Keratinocyte (primary cell): ENCODE measurements around the gene BCL2L1. TPM values are rescaled to one million over a fixed set of nuclear protein-coding genes. Genes with fewer than 3 reads are reported as not detected.

Experiments
- DNase-seq: peaks from one replicate; pipeline ENCODE4 v3.0.0-alpha.2; 2011; ENCODE audit warnings: low read depth, missing footprints, low spot score
- FAIRE-seq: peaks from 2 replicates; lab custom pipeline; 2011; peaks lifted over from hg19 to GRCh38; lab: Jason Lieb, UNC
- H2AFZ ChIP-seq: 2 replicates; pipeline ENCODE4 v1.6.0; 2012; ENCODE audit warnings: low read length, control low read depth, inconsistent platforms; ENCODE audit not compliant: control insufficient read depth
- H3K27ac ChIP-seq: 2 replicates; pipeline ENCODE4 v1.5.1; 2011; ENCODE audit warnings: low read length; ENCODE audit not compliant: control insufficient read depth, insufficient read depth
- H3K27me3 ChIP-seq: 3 replicates; pipeline ENCODE4 v1.6.0; 2011; ENCODE audit warnings: low read length; ENCODE audit not compliant: control insufficient read depth, insufficient read depth; ENCODE audit errors: extremely low read depth
- H3K36me3 ChIP-seq, 2 experiments: 2 replicates in 1 of 2; 3 replicates in 1 of 2; pipeline ENCODE4 v1.5.1; 2011; ENCODE audit warnings: low read length in 2 of 2, mild to moderate bottlenecking in 1 of 2; ENCODE audit not compliant: control insufficient read depth in 2 of 2, insufficient read depth in 2 of 2; ENCODE audit errors: extremely low read depth in 1 of 2
- H3K4me1 ChIP-seq: 3 replicates; pipeline ENCODE4 v1.5.1; 2011; ENCODE audit warnings: low read length; ENCODE audit not compliant: control insufficient read depth, insufficient read depth; ENCODE audit errors: extremely low read depth
- H3K4me2 ChIP-seq: 3 replicates; pipeline ENCODE4 v1.6.0; 2011; ENCODE audit warnings: low read depth, low read length; ENCODE audit not compliant: control insufficient read depth, insufficient read depth; ENCODE audit errors: extremely low read depth
- H3K4me3 ChIP-seq, 3 experiments: fragments of 200-600 bp in 1 of 3; sonication (generic) in 1 of 3; 2 replicates in 2 of 3; 3 replicates in 1 of 3; pipeline ENCODE4 v1.5.1; 2011 to 2016; ENCODE audit warnings: low read length in 3 of 3, mild to moderate bottlenecking in 3 of 3, control low read depth in 2 of 3, inconsistent platforms in 1 of 3, low read depth in 1 of 3, mixed read lengths in 1 of 3, mixed run types in 1 of 3, moderate library complexity in 1 of 3; ENCODE audit not compliant: control insufficient read depth in 2 of 3, insufficient read depth in 2 of 3; ENCODE audit errors: extremely low read depth in 1 of 3
- H3K79me2 ChIP-seq: 2 replicates; pipeline ENCODE4 v1.6.0; 2012; ENCODE audit warnings: low read length; ENCODE audit not compliant: control insufficient read depth, insufficient read depth
- H3K9ac ChIP-seq: 3 replicates; pipeline ENCODE4 v1.6.0; 2011; ENCODE audit warnings: low read length; ENCODE audit not compliant: control insufficient read depth, insufficient read depth; ENCODE audit errors: extremely low read depth
- H3K9me1 ChIP-seq: 3 replicates; pipeline ENCODE4 v1.6.0; 2011; ENCODE audit warnings: low read length; ENCODE audit not compliant: control insufficient read depth, insufficient read depth; ENCODE audit errors: extremely low read depth
- H3K9me3 ChIP-seq: 2 replicates; pipeline ENCODE4 v1.5.1; 2012; ENCODE audit warnings: low read depth, low read length; ENCODE audit not compliant: control insufficient read depth
- H4K20me1 ChIP-seq: 3 replicates; pipeline ENCODE4 v1.6.0; 2011; ENCODE audit warnings: low read length; ENCODE audit not compliant: control insufficient read depth, insufficient read depth; ENCODE audit errors: extremely low read depth
- CTCF ChIP-seq, 3 experiments: IDR thresholded peaks in 1 of 3; conservative IDR thresholded peaks in 1 of 3; optimal IDR thresholded peaks in 1 of 3; 2 replicates in 2 of 3; 3 replicates in 1 of 3; pipeline versions ENCODE3 to v1.5.1; 2011; ENCODE audit warnings: low read length in 3 of 3, mild to moderate bottlenecking in 3 of 3, moderate library complexity in 2 of 3, control low read depth in 1 of 3, inconsistent platforms in 1 of 3; ENCODE audit not compliant: insufficient read depth in 2 of 3; ENCODE audit errors: extremely low read depth in 1 of 3
- EZH2 ChIP-seq: IDR thresholded peaks from one replicate; pipeline ENCODE4 v1.6.1; 2012; ENCODE audit warnings: inconsistent platforms, mild to moderate bottlenecking, low read length, moderate library complexity
- dilution Hi-C: fragments of 300-500 bp; cut with MboI; formaldehyde crosslinking; loops from one replicate; pipeline ENCODE4 v1.7.0; 2020; ENCODE audit warnings: low sequenced_read_pairs; ENCODE audit not compliant: extremely low pct_ligation_motif_present
- polyA plus RNA-seq, 5 experiments: library from polyadenylated mRNA; depleted of rRNA in 3 of 5; stranded (reverse) in 3 of 5; stranded (forward) in 1 of 5; unstranded in 1 of 5; fragments of >200 nt; gene quantifications; 1 replicate in 1 of 5; 2 replicates in 3 of 5; 3 replicates in 1 of 5; pipeline versions ENCODE4 v1.2.1 to v1.2.3, GENCODE V29; 2011 to 2012; ENCODE audit warnings: missing spikeins in 2 of 5, low read depth in 1 of 5, low replicate concordance in 1 of 5

BCL2L1 gene
- polyA plus RNA-seq, 1 donor (not counting 4 experiments of a cell fraction or from before 2014, with no cell fraction given): 109 TPM

- Histone ChIP-seq H3K9ac (no peak overlapping the region), H2AFZ (no peak overlapping the region), H3K9me3 (no peaks in the 10 kb centered on the region), H3K27me3 (no peaks in the 10 kb centered on the region), H3K79me2 (peaks cover 90% of the 10 kb centered on the region), H4K20me1 (no peaks in the 10 kb centered on the region), H3K27ac (no peak overlapping the region), H3K4me2 (no peak overlapping the region), H3K4me1 (peaks cover 24% of the 10 kb centered on the region), H3K4me3 (no peak overlapping the region), H3K36me3 (peaks cover 13 to 38% of the 10 kb centered on the region in 2 experiments), H3K9me1 (peaks cover 2% of the 10 kb centered on the region)
- dilution Hi-C loops: no loop called here
- no peak for FAIRE-seq
- DNase-seq: no peak
- no peak for TF ChIP-seq EZH2
- no peak for TF ChIP-seq CTCF (optimal IDR thresholded peaks at IDR 0.05 in 1 of 3, IDR thresholded peaks at IDR 0.05 in 1 of 3, conservative IDR thresholded peaks at IDR 0.05 in 1 of 3; ENCODE audit: extremely low read depth in 1 of 3, insufficient read depth in 2 of 3, low read length in 3 of 3)
These were observed 30.9 kb downstream of the BCL2L1 start for GRCh38 chr20:31691646-31692275.

GRCh38 chr20:31690124-31690666 is 32.5 kb downstream of the BCL2L1 start:
- dilution Hi-C loops: no loop called here
- FAIRE-seq (no peak), DNase-seq (no peak)
- Histone ChIP-seq H3K9me1 (no peaks in the 10 kb centered on the region), H2AFZ (no peak overlapping the region), H3K4me1 (peaks cover 16% of the 10 kb centered on the region), H3K9ac (no peak overlapping the region), H4K20me1 (no peaks in the 10 kb centered on the region), H3K27me3 (no peaks in the 10 kb centered on the region), H3K9me3 (no peaks in the 10 kb centered on the region), H3K4me2 (no peak overlapping the region), H3K79me2 (peaks cover 90% of the 10 kb centered on the region), H3K27ac (no peak overlapping the region), H3K4me3 (no peak overlapping the region), H3K36me3 (peaks cover 16 to 39% of the 10 kb centered on the region in 2 experiments)
- TF ChIP-seq EZH2: no peak
- no peak for TF ChIP-seq CTCF (optimal IDR thresholded peaks at IDR 0.05 in 1 of 3, IDR thresholded peaks at IDR 0.05 in 1 of 3, conservative IDR thresholded peaks at IDR 0.05 in 1 of 3; ENCODE audit: extremely low read depth in 1 of 3, insufficient read depth in 2 of 3, low read length in 3 of 3)
